ENCODE measurements around the gene GPAM. TPM values are rescaled to one million over a fixed set of nuclear protein-coding genes. Genes with fewer than 3 reads are reported as not detected.

GPAM gene
- total RNA-seq, 1 donor from 2014 or later = 22.2 TPM

- Histone ChIP-seq H3K36me3 (no peaks in the 10 kb centered on the region), H3K9me3 (replicated peaks) (no peaks in the 10 kb centered on the region), H3K27ac (replicated peaks) (no peak overlapping the region), H3K4me1 (peaks cover under 1% of the 10 kb centered on the region), H3K27me3 (ENCODE audit: low read depth) (no peaks in the 10 kb centered on the region), H3K4me3 (no peak overlapping the region)
- intact Hi-C loops (cut with micrococcal nuclease) = loop anchor here (10.0 kb wide), 1 partner anchor 125 kb away; no protein-coding TSS in a partner anchor
- DNase-seq = no peak
- TF ChIP-seq, protein P1, sequence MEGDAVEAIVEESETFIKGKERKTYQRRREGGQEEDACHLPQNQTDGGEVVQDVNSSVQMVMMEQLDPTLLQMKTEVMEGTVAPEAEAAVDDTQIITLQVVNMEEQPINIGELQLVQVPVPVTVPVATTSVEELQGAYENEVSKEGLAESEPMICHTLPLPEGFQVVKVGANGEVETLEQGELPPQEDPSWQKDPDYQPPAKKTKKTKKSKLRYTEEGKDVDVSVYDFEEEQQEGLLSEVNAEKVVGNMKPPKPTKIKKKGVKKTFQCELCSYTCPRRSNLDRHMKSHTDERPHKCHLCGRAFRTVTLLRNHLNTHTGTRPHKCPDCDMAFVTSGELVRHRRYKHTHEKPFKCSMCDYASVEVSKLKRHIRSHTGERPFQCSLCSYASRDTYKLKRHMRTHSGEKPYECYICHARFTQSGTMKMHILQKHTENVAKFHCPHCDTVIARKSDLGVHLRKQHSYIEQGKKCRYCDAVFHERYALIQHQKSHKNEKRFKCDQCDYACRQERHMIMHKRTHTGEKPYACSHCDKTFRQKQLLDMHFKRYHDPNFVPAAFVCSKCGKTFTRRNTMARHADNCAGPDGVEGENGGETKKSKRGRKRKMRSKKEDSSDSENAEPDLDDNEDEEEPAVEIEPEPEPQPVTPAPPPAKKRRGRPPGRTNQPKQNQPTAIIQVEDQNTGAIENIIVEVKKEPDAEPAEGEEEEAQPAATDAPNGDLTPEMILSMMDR (IDR thresholded peaks at IDR 0.05; ENCODE audit: borderline replicate concordance) = no peak
Measured at GRCh38 chr10:112189465-112189864, 5.9 kb upstream of the GPAM start.

GRCh38 chr10:112187527-112187926 is 4.0 kb upstream of the GPAM start:
- intact Hi-C loops (cut with micrococcal nuclease) = loop anchor here (10.0 kb wide), 1 partner anchor 127 kb away; no protein-coding TSS in a partner anchor
- no peak for DNase-seq
- Histone ChIP-seq H3K27ac (replicated peaks) (no peak overlapping the region), H3K9me3 (replicated peaks) (no peaks in the 10 kb centered on the region), H3K4me3 (no peak overlapping the region), H3K36me3 (no peaks in the 10 kb centered on the region), H3K4me1 (peaks cover 18% of the 10 kb centered on the region), H3K27me3 (ENCODE audit: low read depth) (no peaks in the 10 kb centered on the region)
- TF ChIP-seq, protein P1 (IDR thresholded peaks at IDR 0.05; ENCODE audit: borderline replicate concordance) = no peak

- Histone ChIP-seq H3K4me3 (no peak overlapping the region), H3K27me3 (ENCODE audit: low read depth) (no peaks in the 10 kb centered on the region), H3K4me1 (peaks cover 26% of the 10 kb centered on the region), H3K36me3 (no peaks in the 10 kb centered on the region), H3K27ac (replicated peaks) (no peak overlapping the region), H3K9me3 (replicated peaks) (no peaks in the 10 kb centered on the region)
- DNase-seq = no peak
- intact Hi-C loops (cut with micrococcal nuclease) = loop anchor here (10.0 kb wide), 1 partner anchor 129 kb away; no protein-coding TSS in a partner anchor
- TF ChIP-seq, protein P1 (IDR thresholded peaks at IDR 0.05; ENCODE audit: borderline replicate concordance) = no peak
Measured at GRCh38 chr10:112185959-112186358, 2.4 kb upstream of the GPAM start.

GRCh38 chr10:112184379-112184778 is 814 bp upstream of the GPAM start:
- Histone ChIP-seq H3K36me3 (peaks cover 11% of the 10 kb centered on the region), H3K4me3 (peak overlapping the region; percentile 90), H3K27me3 (ENCODE audit: low read depth) (no peaks in the 10 kb centered on the region), H3K27ac (replicated peaks) (peak overlapping the region; percentile 86), H3K9me3 (replicated peaks) (no peaks in the 10 kb centered on the region), H3K4me1 (peaks cover 38% of the 10 kb centered on the region)
- no peak for DNase-seq
- intact Hi-C loops (cut with micrococcal nuclease) = loop anchor here (10.0 kb wide), 1 partner anchor 130 kb away; no protein-coding TSS in a partner anchor
- TF ChIP-seq, protein P1 (IDR thresholded peaks at IDR 0.05; ENCODE audit: borderline replicate concordance) = no peak

- Histone ChIP-seq H3K4me3 (peak overlapping the region; percentile 90), H3K27ac (replicated peaks) (peak overlapping the region; percentile 86), H3K36me3 (peaks cover 12% of the 10 kb centered on the region), H3K4me1 (peaks cover 41% of the 10 kb centered on the region), H3K9me3 (replicated peaks) (no peaks in the 10 kb centered on the region), H3K27me3 (ENCODE audit: low read depth) (no peaks in the 10 kb centered on the region)
- intact Hi-C loops (cut with micrococcal nuclease) = loop anchor here (10.0 kb wide), 1 partner anchor 131 kb away; no protein-coding TSS in a partner anchor
- DNase-seq = no peak
- TF ChIP-seq, protein P1 (IDR thresholded peaks at IDR 0.05; ENCODE audit: borderline replicate concordance) = no peak
Measured at GRCh38 chr10:112184052-112184371, 447 bp upstream of the GPAM start.
